NCI-H2081 (cell line): ENCODE measurements around the gene TFEB.
A peak's percentile ranks its signal among the peaks of the same experiment; 100 is the strongest.

Source experiments
- DNase-seq, 2 experiments: peaks; one replicate each; lab custom pipeline; 2025; lab: John Stamatoyannopoulos, UW

Gene TFEB

GRCh38 chr6:41705996-41706835 lies 29.2 kb downstream of the TFEB start:
- peak; percentile 26 to 36 for DNase-seq

DNA sequence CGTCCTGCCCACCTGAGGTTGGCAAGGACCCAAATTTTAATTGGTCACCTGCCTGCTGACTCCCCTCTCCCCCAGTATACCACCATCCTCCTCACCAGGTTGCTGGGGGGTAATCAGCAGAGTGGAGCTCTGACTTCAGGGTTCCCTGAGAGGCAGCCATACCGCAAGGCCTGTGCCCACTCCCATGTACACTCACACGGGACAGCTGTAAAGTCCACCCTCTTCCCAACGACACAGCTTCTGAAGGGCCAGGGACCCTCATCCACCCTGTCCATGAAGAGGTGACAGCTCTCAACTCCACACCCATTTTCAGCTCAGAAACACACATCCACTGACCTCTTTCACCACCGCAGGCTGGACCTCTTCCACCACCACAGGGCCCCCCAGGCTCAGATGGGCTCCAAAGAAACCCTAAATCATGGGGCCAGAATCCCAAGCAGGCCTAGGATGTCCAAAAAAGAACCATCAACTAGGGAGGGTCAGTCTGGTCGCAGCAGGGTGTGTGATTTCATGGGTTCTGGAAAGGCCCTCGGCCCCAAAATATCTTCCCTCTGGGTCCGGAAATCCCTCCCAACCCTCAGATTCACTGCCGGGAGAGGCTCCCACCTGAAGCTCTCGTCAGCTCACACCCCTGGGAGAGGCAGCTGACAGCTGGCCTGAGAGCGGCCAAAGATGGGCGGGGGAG lies 30.0 kb downstream of the TFEB start:
- peak in 1 of 2 experiments; percentile 59 for DNase-seq

- DNase-seq = peak in 1 of 2 experiments; percentile 12
Observed at GRCh38 chr6:41704656-41705310, 30.6 kb downstream of the TFEB start.

GRCh38 chr6:41704028-41704427 lies 31.4 kb downstream of the TFEB start:
- DNase-seq = no peak

- no peak for DNase-seq
Observed at GRCh38 chr6:41702771-41703494, 32.5 kb downstream of the TFEB start.

DNA sequence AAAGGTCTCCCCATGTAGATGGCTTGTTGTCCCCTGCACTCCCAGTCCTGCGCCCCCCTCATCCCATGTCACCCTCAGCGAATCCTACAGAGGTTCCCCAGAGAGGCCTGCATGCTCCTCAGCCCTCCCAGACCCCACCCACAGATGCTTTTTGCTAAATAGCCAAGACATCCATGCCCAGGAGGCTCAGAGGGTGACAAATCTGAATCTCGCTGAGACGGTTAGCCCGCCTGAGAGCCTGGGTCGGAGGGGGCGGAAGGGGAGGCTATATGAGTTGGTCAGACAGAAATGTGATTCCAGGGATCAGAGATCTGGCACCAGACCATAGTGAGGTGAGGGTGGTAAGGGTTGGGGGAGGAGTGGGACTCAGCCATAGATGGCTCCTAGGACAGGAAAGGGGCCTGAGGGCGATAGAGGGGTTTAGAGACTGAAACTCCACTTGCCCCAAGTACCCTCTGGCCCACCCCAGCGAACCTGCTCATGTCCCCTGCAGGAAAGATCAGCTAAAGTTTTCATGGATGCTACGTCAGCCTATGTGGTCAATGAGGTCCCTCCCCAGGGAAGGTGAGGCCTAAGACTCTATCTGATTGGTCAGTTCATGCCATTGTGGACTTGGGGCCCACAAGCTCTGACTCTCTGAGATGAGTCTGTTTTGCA lies 33.2 kb downstream of the TFEB start:
- no peak for DNase-seq

DNA sequence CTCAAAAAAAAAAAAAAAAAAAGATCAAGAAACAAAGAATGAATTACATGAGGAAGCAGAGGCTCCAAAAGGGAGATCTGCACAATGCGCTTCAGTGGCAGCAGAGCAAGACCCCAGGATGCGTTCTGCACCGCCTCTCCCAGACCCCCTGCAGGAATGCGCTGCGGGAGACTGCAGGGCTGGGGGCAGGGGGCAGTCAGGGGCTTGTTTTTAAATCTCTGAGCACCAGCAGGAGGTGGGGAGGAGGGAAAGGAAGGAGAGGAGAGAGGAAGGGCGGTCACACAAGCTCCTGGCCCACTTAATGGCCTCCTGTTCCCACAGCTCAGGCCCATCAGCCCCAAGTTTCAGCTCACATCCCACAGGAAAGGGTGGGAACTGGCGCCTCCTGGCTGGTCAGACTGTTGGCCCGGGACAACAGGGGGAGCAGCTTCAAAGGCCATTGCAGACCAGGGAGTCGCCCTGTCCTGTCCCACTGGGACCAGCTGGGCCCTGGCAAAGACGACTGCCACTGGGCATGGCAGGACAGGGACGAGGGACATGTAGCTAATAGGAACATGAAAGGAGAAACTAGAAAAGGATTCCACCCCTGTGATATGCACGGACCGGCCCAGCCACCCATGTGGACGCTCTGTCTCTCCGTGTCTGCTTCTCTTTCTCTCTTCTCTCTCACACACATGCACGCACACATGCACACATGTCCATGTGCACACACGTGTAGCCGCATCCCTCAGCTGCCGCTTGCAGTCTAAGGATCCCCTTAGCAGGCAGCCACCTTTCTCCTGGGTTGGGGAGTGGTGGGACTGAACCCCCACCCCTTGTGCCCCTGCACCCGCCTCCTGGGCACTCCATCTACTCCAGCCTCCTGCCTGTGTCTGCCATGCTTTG lies 34.7 kb downstream of the TFEB start:
- DNase-seq = no peak

GRCh38 chr6:41699063-41699462 lies 36.3 kb downstream of the TFEB start:
- no peak for DNase-seq

- DNase-seq = no peak
Observed at GRCh38 chr6:41697861-41698781, 37.3 kb downstream of the TFEB start.

DNA sequence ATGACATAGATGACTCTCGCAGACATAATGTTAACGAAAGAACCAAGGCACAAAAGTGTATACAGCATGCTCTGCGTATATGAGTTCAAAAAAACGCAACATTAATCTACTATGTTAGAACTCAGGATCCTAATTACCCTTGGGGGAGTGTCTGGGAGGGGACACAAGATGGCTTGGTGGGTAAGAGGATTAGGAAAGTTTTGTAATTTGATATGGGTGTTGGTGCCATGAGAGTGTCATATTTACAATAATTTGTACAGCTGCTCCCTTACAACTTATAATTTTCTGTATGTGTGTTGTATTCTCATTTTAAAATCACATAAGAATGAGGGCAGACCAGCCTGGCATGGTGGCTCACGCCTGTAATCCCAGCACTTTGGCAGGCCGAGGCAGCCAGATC lies 38.6 kb downstream of the TFEB start:
- DNase-seq = peak in 1 of 2 experiments; percentile 20

DNA sequence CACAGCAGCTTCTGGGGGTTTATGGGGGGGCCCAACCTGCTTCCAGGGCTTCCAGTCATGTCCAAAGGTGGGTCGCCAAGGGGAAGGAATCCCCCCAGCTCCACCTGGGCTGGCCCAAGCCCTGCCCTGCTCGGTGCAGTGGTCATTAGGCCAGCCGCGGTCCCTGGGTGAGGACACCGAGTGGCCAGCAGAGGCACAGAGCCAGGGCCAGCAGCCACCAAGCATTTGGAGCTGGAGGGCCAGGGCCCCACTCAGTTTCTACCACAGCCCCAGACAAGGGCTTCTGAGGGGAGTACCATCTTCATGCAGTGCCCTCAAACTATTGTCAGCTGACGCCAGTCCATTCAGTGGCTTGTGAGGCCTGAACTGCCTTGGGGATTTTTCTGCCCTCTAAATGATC lies 39.6 kb downstream of the TFEB start:
- no peak for DNase-seq

- DNase-seq = no peak
Observed at GRCh38 chr6:41694815-41695526, 40.4 kb downstream of the TFEB start.

DNA sequence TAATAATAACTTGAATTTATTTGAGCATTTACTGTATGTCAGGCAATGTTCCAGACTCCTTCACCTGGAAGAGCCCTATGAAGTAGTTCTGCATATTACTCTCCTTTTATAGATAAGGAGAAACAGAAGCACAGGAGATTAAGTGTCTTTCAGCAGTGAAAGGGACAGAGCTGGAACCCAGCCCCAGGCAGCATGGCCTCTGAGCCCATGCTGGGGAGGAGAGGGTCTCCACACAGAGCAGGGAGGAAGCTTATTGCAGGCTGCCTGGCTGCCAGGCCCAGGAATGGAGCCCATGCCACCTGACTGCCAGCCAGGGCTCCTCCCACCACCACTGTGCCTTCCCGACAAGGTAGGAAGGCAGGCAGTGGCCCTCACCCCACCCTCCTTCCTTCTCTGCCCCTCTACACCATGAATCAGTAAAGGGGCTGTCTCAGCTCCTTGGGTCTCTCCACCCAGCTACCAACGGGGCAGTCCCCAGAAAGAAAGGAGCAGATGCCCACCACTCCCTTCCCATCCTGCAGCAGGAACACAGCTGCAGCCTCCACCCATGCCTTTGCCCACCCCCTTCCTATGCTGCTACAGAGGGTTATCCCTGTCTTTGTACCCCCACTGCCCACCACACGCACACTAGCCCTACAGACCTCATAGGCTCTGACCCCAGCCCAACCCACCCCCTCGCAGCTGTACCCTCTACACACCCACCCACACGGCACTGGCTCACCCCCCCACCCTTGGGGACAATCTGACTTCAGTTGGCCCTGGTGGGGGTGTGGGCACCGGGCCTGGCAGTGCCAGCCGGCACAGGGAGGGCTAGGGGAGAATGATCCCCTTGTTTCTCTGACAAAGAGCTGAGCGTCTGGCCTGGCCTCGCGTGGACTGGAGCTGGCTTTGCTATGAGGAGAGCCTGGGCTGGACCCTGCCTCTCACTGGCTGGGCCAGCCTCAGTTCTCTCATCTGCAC lies 41.8 kb downstream of the TFEB start:
- no peak for DNase-seq

DNA sequence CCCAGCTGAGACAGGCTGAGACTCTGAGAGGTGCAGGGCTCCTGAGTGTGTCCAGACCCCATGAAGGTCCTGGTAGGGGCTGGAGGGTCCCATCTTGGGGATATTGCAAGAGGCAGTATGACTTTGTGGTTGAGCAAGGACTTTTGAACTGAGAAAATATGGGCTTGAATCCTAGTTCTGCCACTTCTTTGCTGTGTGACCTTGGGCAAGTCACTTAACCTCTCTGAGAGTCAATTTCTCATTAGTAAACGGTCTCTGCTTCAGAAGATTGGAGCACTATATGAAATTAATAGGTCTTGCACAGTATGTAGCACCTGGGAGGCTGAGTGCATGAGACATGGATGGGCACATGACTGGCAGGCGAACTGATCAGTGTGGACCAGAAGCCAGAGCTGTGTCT lies 42.7 kb downstream of the TFEB start:
- no peak for DNase-seq

- DNase-seq = no peak
Observed at GRCh38 chr6:41692080-41692675, 43.2 kb downstream of the TFEB start.

DNA sequence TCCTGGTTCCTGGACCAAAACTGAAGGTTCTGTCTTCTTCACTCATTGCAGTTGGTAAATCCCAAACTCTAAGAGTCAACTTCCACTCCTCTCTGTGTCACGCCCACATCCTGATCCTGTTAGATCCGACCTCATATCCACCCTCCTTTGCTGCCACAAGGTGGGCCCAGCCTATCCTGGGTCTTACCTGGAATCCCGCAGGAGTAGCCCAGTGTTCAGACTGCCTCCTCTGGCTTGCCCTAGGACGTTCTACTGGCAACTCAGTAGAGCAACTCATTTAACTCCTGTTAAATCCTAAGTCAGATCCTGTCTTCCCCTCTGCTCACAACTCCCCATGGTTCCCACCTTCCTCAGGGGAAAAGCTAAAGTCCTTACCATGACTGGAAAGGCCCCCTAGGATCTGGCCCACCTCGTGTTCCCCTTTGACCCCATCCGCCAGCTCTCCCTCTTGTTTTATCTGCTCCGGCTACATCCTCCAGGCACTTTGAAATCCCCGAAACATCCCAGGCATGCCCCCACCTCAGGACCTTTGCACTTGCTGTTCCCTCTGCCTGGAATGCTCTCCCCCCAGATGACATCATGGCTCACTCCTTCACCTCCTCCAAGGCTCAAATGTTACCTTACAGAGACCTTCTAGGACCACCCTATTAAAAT lies 43.9 kb downstream of the TFEB start:
- no peak for DNase-seq
